ENCODE measurements around the gene FNBP1.

The FNBP1 gene

DNA sequence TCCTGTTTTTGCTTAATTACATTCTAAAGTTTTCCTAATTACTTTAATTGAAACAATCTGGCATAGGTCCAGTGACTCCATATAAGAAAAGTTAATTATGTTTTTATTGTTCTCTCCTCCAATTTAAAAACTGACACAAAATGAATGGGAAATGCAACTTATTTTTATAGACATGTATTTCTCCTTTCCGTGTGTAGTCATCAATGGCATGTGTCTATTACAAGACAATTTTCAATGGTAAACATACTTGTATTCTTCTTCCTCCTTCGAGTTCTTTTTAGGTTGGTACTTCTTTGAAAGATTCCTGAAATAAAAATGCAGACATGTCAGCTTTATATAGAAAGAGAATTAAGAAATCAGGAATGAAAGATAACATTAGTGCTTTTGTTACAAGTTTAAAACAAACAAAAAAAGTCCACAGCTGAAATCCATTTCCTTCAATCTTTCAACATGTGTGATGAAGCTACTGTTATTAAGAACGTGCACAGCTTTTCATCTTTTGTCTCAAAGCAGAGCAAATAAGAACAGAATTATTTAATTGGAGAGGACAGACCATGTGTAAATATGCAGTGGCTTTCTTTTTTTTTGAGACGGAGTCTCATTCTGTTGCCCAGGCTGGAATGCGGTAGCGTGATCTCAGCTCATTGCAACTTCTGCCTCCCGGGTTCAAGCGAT lies 63.8 kb downstream of the FNBP1 start:
- Histone ChIP-seq H3K27ac (ENCODE audit: low read depth, low read length) (no peak overlapping the region), H3K27me3 (ENCODE audit: control insufficient read depth, insufficient read depth, low read length) (no peaks in the 10 kb centered on the region), H3K4me3 (ENCODE audit: low read length) (no peak overlapping the region), H3K9ac (ENCODE audit: low read length) (no peak overlapping the region), H3K36me3 (ENCODE audit: control insufficient read depth, insufficient read depth, low read length) (no peaks in the 10 kb centered on the region), H3K4me1 (ENCODE audit: control insufficient read depth, insufficient read depth, low read length) (peaks cover 5% of the 10 kb centered on the region)

DNA sequence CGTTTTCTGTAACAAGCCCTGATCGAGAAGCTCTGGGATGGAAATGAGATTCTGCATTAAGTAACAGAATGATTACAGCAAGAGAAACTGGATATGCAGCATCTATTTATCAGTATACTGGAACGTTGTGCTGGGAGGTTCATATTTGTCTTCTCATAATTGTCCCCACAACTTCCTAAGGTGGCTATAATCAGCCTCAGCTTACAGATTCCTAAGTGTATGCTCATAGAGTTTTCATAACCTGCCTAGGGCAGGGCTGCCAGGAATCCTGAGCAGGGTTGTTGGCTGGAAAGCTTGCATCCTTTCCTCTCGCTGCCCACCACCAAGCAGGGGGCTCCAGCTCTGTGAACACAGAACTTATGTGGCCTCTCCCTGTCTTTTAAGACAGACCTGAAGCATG lies 70.2 kb downstream of the FNBP1 start:
- Histone ChIP-seq H3K36me3 (ENCODE audit: control insufficient read depth, insufficient read depth, low read length) (peaks cover 2% of the 10 kb centered on the region), H3K9ac (ENCODE audit: low read length) (no peak overlapping the region), H3K4me3 (ENCODE audit: low read length) (no peak overlapping the region), H3K27me3 (ENCODE audit: control insufficient read depth, insufficient read depth, low read length) (no peaks in the 10 kb centered on the region), H3K4me1 (ENCODE audit: control insufficient read depth, insufficient read depth, low read length) (peaks cover 10% of the 10 kb centered on the region), H3K27ac (ENCODE audit: low read depth, low read length) (no peak overlapping the region)

DNA sequence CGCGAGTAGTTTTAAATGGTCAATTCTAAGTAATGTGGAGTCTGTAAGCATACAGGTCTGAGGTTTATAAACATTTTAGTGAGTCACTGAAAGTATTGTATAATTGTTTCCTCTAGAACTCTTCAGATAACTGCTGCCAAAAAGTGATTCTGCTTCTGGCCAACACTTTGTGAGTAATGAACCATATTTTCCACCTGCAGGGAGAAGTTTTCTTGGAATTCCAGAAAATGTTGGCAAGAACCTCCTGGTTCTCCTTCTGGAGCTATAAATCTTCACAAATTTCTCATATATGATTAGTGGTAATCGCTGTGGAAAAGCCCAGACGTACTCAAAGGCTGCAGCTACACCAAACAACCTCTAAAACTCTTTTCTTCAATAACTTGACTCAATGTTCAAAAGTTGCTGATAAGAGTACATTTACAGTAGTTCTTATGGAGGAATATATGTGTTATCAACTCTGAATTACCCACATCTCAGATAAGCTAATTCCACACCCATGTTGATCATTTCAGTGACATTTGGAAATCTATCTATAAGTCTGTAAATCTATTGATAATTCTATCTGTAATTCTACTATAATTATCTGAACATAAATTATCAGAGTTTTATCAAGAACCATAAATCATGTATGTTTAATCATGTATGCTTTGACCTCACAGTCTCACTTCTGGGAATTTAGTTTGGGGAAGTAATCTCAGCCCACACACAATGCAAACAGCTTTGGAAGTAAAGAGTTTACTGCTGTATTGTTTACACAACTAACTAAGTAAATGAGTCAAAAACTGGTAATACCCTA lies 74.1 kb downstream of the FNBP1 start:
- peaks cover 2% of the 10 kb centered on the region for H3K36me3 ChIP-seq (ENCODE audit: control insufficient read depth, insufficient read depth, low read length)
- H3K4me1 ChIP-seq (ENCODE audit: control insufficient read depth, insufficient read depth, low read length), result peaks cover 29% of the 10 kb centered on the region
- no peaks in the 10 kb centered on the region for H3K27me3 ChIP-seq (ENCODE audit: control insufficient read depth, insufficient read depth, low read length)
- H3K9ac ChIP-seq (ENCODE audit: low read length), result no peak overlapping the region
- H3K27ac ChIP-seq (ENCODE audit: low read depth, low read length), result peak overlapping the region; percentile 80
- no peak overlapping the region for H3K4me3 ChIP-seq (ENCODE audit: low read length)

DNA sequence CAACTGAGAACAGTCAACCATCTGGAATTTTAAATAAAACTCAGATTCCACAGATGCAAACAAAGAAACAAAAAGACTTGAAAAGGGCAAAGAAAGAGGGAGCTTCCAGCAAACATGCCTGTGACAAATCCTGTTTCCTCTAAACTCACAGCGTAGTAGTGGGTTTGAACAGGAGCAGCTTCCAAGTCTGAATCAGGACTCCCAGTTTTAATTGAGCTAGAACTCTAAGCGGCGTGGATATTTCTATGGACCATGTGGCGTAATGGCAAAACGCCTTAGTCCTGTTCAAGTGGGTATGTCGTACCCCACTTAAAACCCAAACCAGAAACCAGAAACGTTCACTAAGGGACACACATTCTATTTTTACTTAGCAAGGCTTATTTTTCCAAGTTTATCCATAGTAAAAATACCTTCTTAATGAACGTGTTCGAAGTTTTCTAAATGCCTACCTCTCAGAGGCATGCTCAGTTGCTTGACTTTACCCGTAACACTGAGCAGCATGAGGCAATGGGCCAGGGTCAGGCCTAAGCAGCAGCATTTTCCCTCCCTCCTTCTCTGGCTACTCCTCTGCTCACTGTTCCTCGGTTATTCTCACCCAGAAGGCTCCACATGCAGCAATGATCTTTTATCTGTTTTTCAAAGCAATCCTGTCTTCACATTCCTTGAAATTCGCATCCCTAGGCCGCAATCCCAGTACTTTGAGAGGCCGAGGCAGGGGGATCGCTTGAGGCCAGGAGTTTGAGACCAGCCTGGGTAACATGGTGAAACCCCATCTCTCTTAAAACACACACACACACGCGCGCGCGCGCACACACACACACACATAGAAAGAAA lies 77.9 kb downstream of the FNBP1 start:
- H3K36me3 ChIP-seq (ENCODE audit: control insufficient read depth, insufficient read depth, low read length), result no peaks in the 10 kb centered on the region
- H3K27ac ChIP-seq (ENCODE audit: low read depth, low read length), result peak overlapping the region; percentile 93
- no peak overlapping the region for H3K9ac ChIP-seq (ENCODE audit: low read length)
- H3K4me1 ChIP-seq (ENCODE audit: control insufficient read depth, insufficient read depth, low read length), result peaks cover 42% of the 10 kb centered on the region
- no peaks in the 10 kb centered on the region for H3K27me3 ChIP-seq (ENCODE audit: control insufficient read depth, insufficient read depth, low read length)
- H3K4me3 ChIP-seq (ENCODE audit: low read length), result no peak overlapping the region

DNA sequence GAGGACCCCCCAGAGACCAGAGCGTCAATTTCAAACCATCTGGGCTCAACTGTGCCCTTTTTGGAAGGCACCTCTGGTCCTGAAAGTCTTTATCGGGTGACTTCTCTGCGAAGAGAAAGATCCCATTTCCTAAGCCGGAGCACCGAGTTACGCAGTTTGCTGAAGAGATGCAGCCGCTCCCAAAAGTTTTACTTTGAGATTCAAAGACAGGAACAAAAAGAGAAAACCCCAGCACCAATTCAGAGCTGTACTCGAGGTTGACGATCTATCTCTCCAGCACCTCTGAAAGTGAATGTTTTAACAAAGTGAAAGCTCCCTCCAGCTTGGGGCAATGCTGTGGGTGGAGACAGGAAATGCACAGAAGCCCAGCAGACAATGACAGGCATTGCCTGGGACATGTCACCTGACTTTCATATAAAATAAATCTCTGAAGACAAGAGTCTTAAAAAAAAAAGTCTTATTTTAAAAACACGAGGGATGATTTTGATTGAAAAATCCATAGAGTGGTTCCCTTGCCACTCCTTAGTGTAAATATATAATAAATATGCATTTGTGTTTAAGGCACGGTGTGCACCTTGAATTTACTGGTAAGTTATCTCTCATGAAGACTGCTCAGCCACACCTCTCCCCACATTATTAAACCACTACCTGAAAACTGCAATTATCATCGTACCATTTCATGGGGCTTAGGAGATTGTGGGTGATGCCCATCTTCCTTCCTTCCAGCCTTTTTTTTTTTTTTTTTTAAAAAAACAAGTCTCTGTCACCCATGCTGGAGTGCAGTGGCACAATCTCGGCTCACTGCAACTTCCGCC lies 79.9 kb downstream of the FNBP1 start:
- Histone ChIP-seq H3K4me3 (ENCODE audit: low read length) (peak overlapping the region; percentile 57), H3K4me1 (ENCODE audit: control insufficient read depth, insufficient read depth, low read length) (peaks cover 31% of the 10 kb centered on the region), H3K27me3 (ENCODE audit: control insufficient read depth, insufficient read depth, low read length) (no peaks in the 10 kb centered on the region), H3K27ac (ENCODE audit: low read depth, low read length) (peak overlapping the region; percentile 93), H3K36me3 (ENCODE audit: control insufficient read depth, insufficient read depth, low read length) (no peaks in the 10 kb centered on the region), H3K9ac (ENCODE audit: low read length) (no peak overlapping the region)

DNA sequence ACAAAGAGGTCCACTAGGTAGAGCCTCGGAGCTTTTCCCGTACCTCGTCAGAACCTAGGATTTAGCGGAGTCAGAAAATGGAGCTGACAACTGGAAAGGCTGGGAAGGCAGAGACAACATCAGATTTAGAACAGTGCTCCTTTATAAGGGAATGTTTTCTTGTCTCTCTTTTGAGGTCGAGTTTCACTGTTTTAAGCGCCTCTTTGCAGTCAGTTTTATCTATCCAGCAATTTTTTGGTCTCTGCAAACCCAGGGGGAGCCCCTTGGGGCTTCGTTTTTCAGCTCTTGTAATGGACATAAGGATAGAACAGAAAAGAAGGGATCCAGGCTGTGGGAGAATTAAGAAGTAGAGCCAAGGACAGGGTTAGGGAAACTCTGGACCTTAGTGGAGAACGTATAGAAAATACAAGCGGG lies 80.5 kb downstream of the FNBP1 start:
- peak overlapping the region; percentile 57 for H3K4me3 ChIP-seq (ENCODE audit: low read length)
- no peaks in the 10 kb centered on the region for H3K27me3 ChIP-seq (ENCODE audit: control insufficient read depth, insufficient read depth, low read length)
- H3K9ac ChIP-seq (ENCODE audit: low read length), result no peak overlapping the region
- H3K27ac ChIP-seq (ENCODE audit: low read depth, low read length), result peak overlapping the region; percentile 93
- peaks cover 31% of the 10 kb centered on the region for H3K4me1 ChIP-seq (ENCODE audit: control insufficient read depth, insufficient read depth, low read length)
- H3K36me3 ChIP-seq (ENCODE audit: control insufficient read depth, insufficient read depth, low read length), result peaks cover under 1% of the 10 kb centered on the region

DNA sequence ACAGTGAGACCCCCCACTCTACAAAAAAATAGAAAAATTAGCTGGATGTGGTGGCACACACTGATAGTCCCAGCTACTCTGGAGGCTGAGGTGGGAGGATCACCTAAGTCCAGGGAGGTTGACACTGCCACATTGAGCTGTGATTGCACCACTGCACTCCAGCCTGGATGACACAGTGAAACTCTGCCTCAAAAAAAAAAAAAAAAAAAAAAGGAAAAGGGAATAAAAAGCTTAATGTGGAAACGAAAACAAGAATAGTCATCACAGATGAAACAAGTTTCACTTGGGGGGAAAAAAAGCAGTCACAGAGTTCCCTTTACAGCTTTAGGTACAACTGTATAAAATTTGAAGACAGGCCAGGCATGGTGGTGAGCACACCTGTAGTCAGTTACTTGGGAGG lies 84.2 kb downstream of the FNBP1 start:
- no peak overlapping the region for H3K4me3 ChIP-seq (ENCODE audit: low read length)
- no peak overlapping the region for H3K27ac ChIP-seq (ENCODE audit: low read depth, low read length)
- H3K36me3 ChIP-seq (ENCODE audit: control insufficient read depth, insufficient read depth, low read length), result peaks cover 7% of the 10 kb centered on the region
- H3K27me3 ChIP-seq (ENCODE audit: control insufficient read depth, insufficient read depth, low read length), result no peaks in the 10 kb centered on the region
- peaks cover 12% of the 10 kb centered on the region for H3K4me1 ChIP-seq (ENCODE audit: control insufficient read depth, insufficient read depth, low read length)
- H3K9ac ChIP-seq (ENCODE audit: low read length), result no peak overlapping the region

DNA sequence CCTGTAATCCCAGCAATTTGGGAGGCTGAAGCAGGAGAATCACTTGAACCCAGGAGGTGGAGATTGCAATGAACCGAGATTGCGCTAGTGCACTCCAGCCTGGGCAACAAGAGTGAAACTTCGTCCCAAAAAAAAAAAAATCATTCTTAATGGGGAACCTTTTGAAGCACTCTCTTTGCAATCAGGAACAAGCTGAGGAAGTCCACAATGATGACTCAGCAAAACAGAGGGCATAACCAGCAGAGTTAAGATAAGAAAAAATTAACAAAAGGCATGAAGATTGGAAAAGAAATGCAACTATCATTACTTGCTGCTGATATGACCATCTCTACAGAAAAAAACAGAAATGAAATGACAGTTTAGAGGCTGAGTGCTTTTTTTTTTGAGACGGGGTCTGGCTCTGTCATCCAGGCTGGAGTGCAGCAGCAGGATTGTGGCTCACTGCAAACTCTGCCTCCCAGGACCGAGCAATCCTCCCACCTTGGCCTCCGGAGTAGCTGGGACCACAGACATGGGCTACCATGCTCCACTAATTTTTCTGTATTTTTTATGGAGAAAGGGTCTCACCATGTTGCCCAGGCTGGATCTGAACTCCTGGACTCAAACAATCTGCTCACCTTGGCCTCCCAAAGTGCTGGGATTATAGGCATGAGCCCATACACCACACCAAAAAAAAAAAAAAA lies 88.0 kb downstream of the FNBP1 start:
- Histone ChIP-seq H3K27me3 (ENCODE audit: control insufficient read depth, insufficient read depth, low read length) (no peaks in the 10 kb centered on the region), H3K4me1 (ENCODE audit: control insufficient read depth, insufficient read depth, low read length) (peaks cover 6% of the 10 kb centered on the region), H3K27ac (ENCODE audit: low read depth, low read length) (no peak overlapping the region), H3K4me3 (ENCODE audit: low read length) (no peak overlapping the region), H3K9ac (ENCODE audit: low read length) (no peak overlapping the region), H3K36me3 (ENCODE audit: control insufficient read depth, insufficient read depth, low read length) (peaks cover 8% of the 10 kb centered on the region)

DNA sequence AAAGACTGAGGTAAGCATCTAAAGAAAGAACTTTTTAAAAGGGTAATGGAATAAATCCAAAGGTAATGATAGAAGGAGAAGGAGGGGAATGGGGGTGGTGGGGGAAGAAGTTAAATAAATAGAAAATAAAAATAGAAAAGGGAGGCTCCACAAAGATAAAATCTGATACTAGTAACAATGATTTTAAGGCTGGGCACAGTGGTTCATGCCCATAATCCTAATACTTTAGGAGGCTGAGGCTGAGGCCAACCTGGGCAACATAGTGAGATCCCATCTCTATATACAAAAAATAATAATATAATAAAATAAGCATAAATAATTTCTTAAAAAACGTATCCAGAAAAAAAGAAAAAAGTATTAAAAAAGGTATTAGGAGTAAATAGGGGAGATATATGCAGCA lies 89.3 kb downstream of the FNBP1 start:
- H3K4me1 ChIP-seq (ENCODE audit: control insufficient read depth, insufficient read depth, low read length), result peaks cover 17% of the 10 kb centered on the region
- H3K27ac ChIP-seq (ENCODE audit: low read depth, low read length), result no peak overlapping the region
- H3K36me3 ChIP-seq (ENCODE audit: control insufficient read depth, insufficient read depth, low read length), result peaks cover 8% of the 10 kb centered on the region
- no peak overlapping the region for H3K4me3 ChIP-seq (ENCODE audit: low read length)
- H3K27me3 ChIP-seq (ENCODE audit: control insufficient read depth, insufficient read depth, low read length), result no peaks in the 10 kb centered on the region
- no peak overlapping the region for H3K9ac ChIP-seq (ENCODE audit: low read length)

DNA sequence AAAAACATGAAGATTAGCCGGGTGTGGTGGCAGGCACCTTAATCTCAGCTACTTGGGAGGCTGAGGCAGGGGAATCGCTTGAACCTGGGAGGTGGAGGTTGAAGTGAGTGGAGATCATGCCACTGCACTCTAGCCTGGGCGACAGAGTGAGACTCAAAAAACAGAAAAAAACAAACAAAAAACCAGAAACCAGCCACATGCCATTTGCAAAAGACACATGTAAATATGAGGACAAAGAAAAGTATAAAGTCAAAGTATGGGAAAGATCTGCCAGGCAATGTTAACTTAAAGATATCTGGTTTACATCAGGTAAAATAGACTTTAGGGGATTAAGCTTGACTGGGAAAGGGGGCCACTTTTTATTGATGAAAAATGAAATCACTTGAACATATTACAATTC lies 90.7 kb downstream of the FNBP1 start:
- Histone ChIP-seq H3K4me3 (ENCODE audit: low read length) (no peak overlapping the region), H3K27me3 (ENCODE audit: control insufficient read depth, insufficient read depth, low read length) (no peaks in the 10 kb centered on the region), H3K36me3 (ENCODE audit: control insufficient read depth, insufficient read depth, low read length) (peaks cover 6% of the 10 kb centered on the region), H3K27ac (ENCODE audit: low read depth, low read length) (peak overlapping the region; percentile 40), H3K4me1 (ENCODE audit: control insufficient read depth, insufficient read depth, low read length) (peaks cover 20% of the 10 kb centered on the region), H3K9ac (ENCODE audit: low read length) (no peak overlapping the region)

DNA sequence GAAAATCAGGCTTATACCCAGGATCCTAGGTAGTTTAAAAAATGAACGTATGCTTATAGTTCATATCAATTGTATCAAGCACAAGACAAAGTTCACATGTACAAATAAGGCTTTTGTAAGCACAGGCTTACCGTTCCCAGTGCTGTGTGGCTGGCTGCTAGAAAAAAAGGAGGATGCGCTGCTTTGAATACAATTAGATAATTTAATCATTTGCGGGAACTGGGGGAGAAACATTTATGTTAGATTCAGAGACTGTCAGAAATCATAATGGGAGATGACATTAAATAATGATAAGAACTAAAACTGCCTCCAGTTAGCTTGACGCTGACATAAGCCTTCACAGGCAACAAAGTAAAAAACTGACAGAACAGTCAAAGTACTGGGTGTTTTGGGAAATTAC lies 93.2 kb downstream of the FNBP1 start:
- Histone ChIP-seq H3K27ac (ENCODE audit: low read depth, low read length) (peak overlapping the region; percentile 72), H3K4me1 (ENCODE audit: control insufficient read depth, insufficient read depth, low read length) (peaks cover 32% of the 10 kb centered on the region), H3K27me3 (ENCODE audit: control insufficient read depth, insufficient read depth, low read length) (no peaks in the 10 kb centered on the region), H3K36me3 (ENCODE audit: control insufficient read depth, insufficient read depth, low read length) (peaks cover 2% of the 10 kb centered on the region), H3K9ac (ENCODE audit: low read length) (no peak overlapping the region), H3K4me3 (ENCODE audit: low read length) (no peak overlapping the region)
